Measurements from ENCODE around the gene VPS50.

The VPS50 gene

GRCh38 chr7:93231799-93232672 lies at the start of gene VPS50:
Gene VPS50, plus strand, starts transcription at chr7:93232366. Its CDS starts 102 bp downstream, at chr7:93232468.
- Histone ChIP-seq H3K27me3 (ENCODE audit: insufficient read depth, low read depth, severe bottlenecking) (no peaks in the 10 kb centered on the region), H3K27ac (peak within 1 kb of the TSS; percentile 80), H3K9me3 (ENCODE audit: severe bottlenecking) (no peaks in the 10 kb centered on the region), H3K4me3 (ENCODE audit: low read depth, low read length) (peak within 1 kb of the TSS; percentile 74), H3K36me3 (no peaks in the 10 kb centered on the region)
- TF ChIP-seq CTCF (IDR thresholded peaks at IDR 0.05; ENCODE audit: low read depth, low read length) = no peak
- DNase-seq = peak; percentile 95

- Histone ChIP-seq H3K27me3 (ENCODE audit: insufficient read depth, low read depth, severe bottlenecking) (no peaks in the 10 kb centered on the region), H3K27ac (no peak overlapping the region), H3K4me3 (ENCODE audit: low read depth, low read length) (no peak overlapping the region), H3K9me3 (ENCODE audit: severe bottlenecking) (no peaks in the 10 kb centered on the region), H3K36me3 (no peaks in the 10 kb centered on the region)
- no peak for TF ChIP-seq CTCF (IDR thresholded peaks at IDR 0.05; ENCODE audit: low read depth, low read length)
- DNase-seq = no peak
Observed at GRCh38 chr7:93185303-93186027, 46.7 kb upstream of the VPS50 start.

GRCh38 chr7:93188870-93189634 lies 43.1 kb upstream of the VPS50 start:
- Histone ChIP-seq H3K27me3 (ENCODE audit: insufficient read depth, low read depth, severe bottlenecking) (no peaks in the 10 kb centered on the region), H3K9me3 (ENCODE audit: severe bottlenecking) (no peaks in the 10 kb centered on the region), H3K36me3 (no peaks in the 10 kb centered on the region), H3K27ac (no peak overlapping the region), H3K4me3 (ENCODE audit: low read depth, low read length) (no peak overlapping the region)
- no peak for TF ChIP-seq CTCF (IDR thresholded peaks at IDR 0.05; ENCODE audit: low read depth, low read length)
- DNase-seq = no peak

GRCh38 chr7:93194386-93194785 lies 37.8 kb upstream of the VPS50 start:
- no peak for TF ChIP-seq CTCF (IDR thresholded peaks at IDR 0.05; ENCODE audit: low read depth, low read length)
- DNase-seq = no peak
- H3K27me3 ChIP-seq (ENCODE audit: insufficient read depth, low read depth, severe bottlenecking) = no peaks in the 10 kb centered on the region

GRCh38 chr7:93196336-93196735 lies 35.8 kb upstream of the VPS50 start:
- no peaks in the 10 kb centered on the region for H3K9me3 ChIP-seq (ENCODE audit: severe bottlenecking)
- no peak for DNase-seq
- H3K27me3 ChIP-seq (ENCODE audit: insufficient read depth, low read depth, severe bottlenecking) = no peaks in the 10 kb centered on the region
- TF ChIP-seq CTCF (IDR thresholded peaks at IDR 0.05; ENCODE audit: low read depth, low read length) = no peak
- no peak overlapping the region for H3K27ac ChIP-seq
- no peaks in the 10 kb centered on the region for H3K36me3 ChIP-seq
- H3K4me3 ChIP-seq (ENCODE audit: low read depth, low read length) = no peak overlapping the region

More at GRCh38 chr7:93194386-93194785, 37.8 kb upstream of the VPS50 start:
- Histone ChIP-seq H3K36me3 (no peaks in the 10 kb centered on the region), H3K4me3 (ENCODE audit: low read depth, low read length) (no peak overlapping the region), H3K27ac (no peak overlapping the region), H3K9me3 (ENCODE audit: severe bottlenecking) (no peaks in the 10 kb centered on the region)
